Renal cortex interstitium (tissue), 11 donors: ENCODE measurements around the gene DBI. TPM values are rescaled to one million over a fixed set of nuclear protein-coding genes. Genes with fewer than 3 reads are reported as not detected.
"Not testable (repeated sequence)": the region's sequence is repeated elsewhere in the genome, so short reads cannot be mapped to it uniquely, and the experiment has no call there.

ENCODE experiments used
- DNase-seq, 11 donors: peaks; one replicate each; pipeline ENCODE4 v3.0.0-alpha.2; 2013; ENCODE audit warnings: low read depth in 9 of 11, low spot score in 4 of 11; ENCODE audit errors: extremely low read depth in 1 of 11
- polyA plus RNA-seq, 3 donors: library from polyadenylated mRNA; unstranded; fragments of 120-200 nt; gene quantifications; one replicate each; pipeline ENCODE4 v1.2.1, GENCODE V29; 2013; ENCODE audit not compliant: insufficient read length in 3 of 3

The DBI gene
- polyA plus RNA-seq, 3 donors, result 233 to 279 (median 274) TPM

GRCh38 chr2:119383410-119384140, 16.8 kb downstream of the DBI start:
- DNase-seq, result no peak

GRCh38 chr2:119384971-119385370, 18.2 kb downstream of the DBI start:
- no peak for DNase-seq

GRCh38 chr2:119385466-119385865, 18.7 kb downstream of the DBI start:
- no peak for DNase-seq

GRCh38 chr2:119387381-119388129, 20.8 kb downstream of the DBI start:
- DNase-seq, result peak in 4 of 11 donors; percentile 17 to 72 (median 38)

GRCh38 chr2:119389615-119390306, 23.0 kb downstream of the DBI start:
- DNase-seq, result no peak

GRCh38 chr2:119393971-119394748, 27.4 kb downstream of the DBI start:
- no peak for DNase-seq

- no peak for DNase-seq
Observed at GRCh38 chr2:119397196-119397595, 30.4 kb downstream of the DBI start.

- no peak for DNase-seq
Observed at GRCh38 chr2:119402106-119402505, 35.3 kb downstream of the DBI start.

- DNase-seq, result no peak
Observed at GRCh38 chr2:119402645-119403560, 36.1 kb downstream of the DBI start.

- DNase-seq, result not testable (repeated sequence)
Observed at GRCh38 chr2:119403618-119404017, 36.8 kb downstream of the DBI start.

- no peak for DNase-seq
Observed at GRCh38 chr2:119405151-119405550, 38.4 kb downstream of the DBI start.

GRCh38 chr2:119407430-119408220, 40.8 kb downstream of the DBI start:
- DNase-seq, result peak in 2 of 11 donors; percentile 36 to 61

GRCh38 chr2:119408221-119408619, 41.4 kb downstream of the DBI start:
- no peak for DNase-seq

- DNase-seq, result no peak
Observed at GRCh38 chr2:119409506-119409905, 42.7 kb downstream of the DBI start.

- DNase-seq, result no peak
Observed at GRCh38 chr2:119414894-119415293, 48.1 kb downstream of the DBI start.

- DNase-seq, result no peak
Observed at GRCh38 chr2:119415630-119416029, 48.9 kb downstream of the DBI start.

GRCh38 chr2:119416299-119416923, 49.6 kb downstream of the DBI start:
- DNase-seq, result no peak
